ENCODE measurements around the gene MXD3. TPM values are rescaled to one million over a fixed set of nuclear protein-coding genes. Genes with fewer than 3 reads are reported as not detected.

The MXD3 gene
- total and polyA plus RNA-seq, 10 of the 15 experiments (the other 5 are each of a cell fraction or from before 2014, with no cell fraction given), result 0.24 to 29.8 (median 13.5) TPM

- TF ChIP-seq CBFB (IDR thresholded peaks at IDR 0.05; ENCODE audit: low read depth) (no peak), POLR2A (IDR thresholded peaks at IDR 0.05; ENCODE audit: low read depth, low read length) (peak; percentile 78), YY1 (IDR thresholded peaks at IDR 0.05; ENCODE audit: low read depth, low read length) (0 out of 2 replicates have a peak, but pooled peaks have one; percentile 6), USF1 (IDR thresholded peaks at IDR 0.05; ENCODE audit: borderline replicate concordance, extremely low read length, insufficient read depth, low read depth, low read length) (peak; percentile 72), BHLHE40 (IDR thresholded peaks at IDR 0.05; ENCODE audit: borderline replicate concordance in 1 of 2, low read depth in 2 of 2, low read length in 1 of 2) (peak; percentile 74 to 91), ZNF592 (IDR thresholded peaks at IDR 0.05) (no peak), MAX (IDR thresholded peaks at IDR 0.05; ENCODE audit: low read depth, low read length) (peak; percentile 96), SMAD5 (IDR thresholded peaks at IDR 0.05; ENCODE audit: low read depth) (no peak), E4F1 (IDR thresholded peaks at IDR 0.05; ENCODE audit: borderline replicate concordance, partially characterized antibody) (no peak), CHD2 (IDR thresholded peaks at IDR 0.05; ENCODE audit: borderline replicate concordance, low read depth, low read length) (peak; percentile 67; the same call in 1 of the 2 replicates), ASH2L (IDR thresholded peaks at IDR 0.05; ENCODE audit: borderline replicate concordance, low read depth) (no peak), HCFC1 (IDR thresholded peaks at IDR 0.05; ENCODE audit: low read length) (peak; percentile 5; the same call in 1 of the 2 replicates), IKZF2 (IDR thresholded peaks at IDR 0.05) (no peak), NFYA (IDR thresholded peaks at IDR 0.05; ENCODE audit: borderline replicate concordance, low read depth, low read length) (no peak), EED (IDR thresholded peaks at IDR 0.05; ENCODE audit: low read depth) (no peak), IKZF1 (conservative IDR thresholded peaks at IDR 0.05) (peak; percentile 14; the same call in 1 of the 2 replicates), TCF3 (IDR thresholded peaks at IDR 0.05; ENCODE audit: borderline replicate concordance, insufficient read depth, low read depth, low read length) (0 out of 2 replicates have a peak, but pooled peaks have one; percentile 6), GATAD2B (conservative IDR thresholded peaks at IDR 0.05; ENCODE audit: low read depth) (peak; percentile 59; the same call in 1 of the 2 replicates), POLR2AphosphoS5 (IDR thresholded peaks at IDR 0.05; ENCODE audit: low read length) (peak; percentile 19; the same call in 1 of the 2 replicates), FOXM1 (IDR thresholded peaks at IDR 0.05; ENCODE audit: low read depth, low read length) (peak; percentile 69), ZNF384 (IDR thresholded peaks at IDR 0.05; ENCODE audit: borderline replicate concordance, low read depth, low read length) (no peak), MXI1 (IDR thresholded peaks at IDR 0.05; ENCODE audit: low read depth, low read length) (peak; percentile 99)
These were observed at the start of gene MXD3 (continued) for GRCh38 chr5:177311723-177312648.

All from GM12878 (cell line).